Renal cortex interstitium (tissue), 11 donors: ENCODE measurements around the gene TOMM5. TPM values are rescaled to one million over a fixed set of nuclear protein-coding genes. Genes with fewer than 3 reads are reported as not detected.
A peak's percentile ranks its signal among the peaks of the same experiment; 100 is the strongest.
"Not testable (repeated sequence)": the region's sequence is repeated elsewhere in the genome, so short reads cannot be mapped to it uniquely, and the experiment has no call there.

Source experiments
- DNase-seq, 11 donors: peaks; one replicate each; pipeline ENCODE4 v3.0.0-alpha.2; 2013; ENCODE audit warnings: low read depth in 9 of 11, low spot score in 4 of 11; ENCODE audit errors: extremely low read depth in 1 of 11
- polyA plus RNA-seq, 3 donors: library from polyadenylated mRNA; unstranded; fragments of 120-200 nt; gene quantifications; one replicate each; pipeline ENCODE4 v1.2.1, GENCODE V29; 2013; ENCODE audit not compliant: insufficient read length in 3 of 3

The TOMM5 gene
- polyA plus RNA-seq, 3 donors: 101 to 132 (median 131) TPM

- DNase-seq: no peak
Measured at GRCh38 chr9:37621273-37622121, 29.1 kb upstream of the TOMM5 start.

GRCh38 chr9:37620396-37620795, 28.0 kb upstream of the TOMM5 start:
- DNase-seq: no peak

GRCh38 chr9:37619806-37620205, 27.4 kb upstream of the TOMM5 start:
- no peak for DNase-seq

- DNase-seq: no peak
Measured at GRCh38 chr9:37618817-37619216, 26.4 kb upstream of the TOMM5 start.

- DNase-seq: no peak
Measured at GRCh38 chr9:37617832-37618231, 25.4 kb upstream of the TOMM5 start.

- no peak for DNase-seq
Measured at GRCh38 chr9:37617161-37617560, 24.8 kb upstream of the TOMM5 start.

- DNase-seq: no peak
Measured at GRCh38 chr9:37611961-37612360, 19.6 kb upstream of the TOMM5 start.

- DNase-seq: no peak
Measured at GRCh38 chr9:37611014-37611413, 18.6 kb upstream of the TOMM5 start.

GRCh38 chr9:37609735-37610397, 17.5 kb upstream of the TOMM5 start:
- DNase-seq: no peak

GRCh38 chr9:37608250-37608649, 15.9 kb upstream of the TOMM5 start:
- DNase-seq: no peak

- DNase-seq: no peak
Measured at GRCh38 chr9:37604296-37604695, 11.9 kb upstream of the TOMM5 start.

GRCh38 chr9:37602817-37603216, 10.4 kb upstream of the TOMM5 start:
- DNase-seq: no peak

GRCh38 chr9:37602061-37602460, 9.7 kb upstream of the TOMM5 start:
- not testable (repeated sequence) for DNase-seq

- DNase-seq: no peak
Measured at GRCh38 chr9:37596504-37596903, 4.1 kb upstream of the TOMM5 start.

- no peak for DNase-seq
Measured at GRCh38 chr9:37593883-37594448, 1.6 kb upstream of the TOMM5 start.

GRCh38 chr9:37587521-37587920, 4.9 kb downstream of the TOMM5 start:
- DNase-seq: no peak

- no peak for DNase-seq
Measured at GRCh38 chr9:37583522-37584121, 8.8 kb downstream of the TOMM5 start.

- peak in 2 of 11 donors; percentile 34 to 38 for DNase-seq
Measured at GRCh38 chr9:37582548-37583157, 9.7 kb downstream of the TOMM5 start.

GRCh38 chr9:37575921-37576721, 16.3 kb downstream of the TOMM5 start, which contains the start of gene FBXO10:
FBXO10 (minus strand) TSS chr9:37576380; CDS start chr9:37541768, 34,612 bp downstream.
- DNase-seq: peak in 9 of 11 donors; percentile 53 to 81 (median 78)
